Gastroesophageal sphincter (tissue), 4 donors: ENCODE measurements around the gene PDZD7. TPM values are rescaled to one million over a fixed set of nuclear protein-coding genes. Genes with fewer than 3 reads are reported as not detected.

Experiments used
- ATAC-seq: fragments of 150-250 bp; one replicate; pipeline ENCODE4 v1.9.1; 2016; ENCODE audit warnings: mild to moderate bottlenecking, moderate library complexity
- H3K27ac ChIP-seq, 4 donors: fragments of 200-600 bp; sonication (generic) in 3 of 4; 1 replicate in 3 of 4; 2 replicates in 1 of 4; pipeline ENCODE4 v1.5.1; 2016 to 2019
- H3K27me3 ChIP-seq: fragments of 200-600 bp; sonication (generic); one replicate; pipeline ENCODE4 v1.5.1; 2019
- H3K36me3 ChIP-seq, 2 donors: fragments of 200-600 bp; sonication (generic); one replicate each; pipeline ENCODE4 v1.5.1; 2019; ENCODE audit warnings: control low read depth in 1 of 2
- H3K4me1 ChIP-seq, 3 donors: fragments of 200-600 bp; sonication (generic); 1 replicate in 2 of 3; 2 replicates in 1 of 3; pipeline ENCODE4 v1.5.1; 2016 to 2019; ENCODE audit warnings: control low read depth in 2 of 3
- H3K4me3 ChIP-seq, 2 donors: fragments of 200-600 bp; sonication (generic); one replicate each; pipeline ENCODE4 v1.5.1; 2019; ENCODE audit warnings: mild to moderate bottlenecking in 1 of 2, moderate library complexity in 1 of 2
- H3K9me3 ChIP-seq, 3 donors: fragments of 200-600 bp; sonication (generic); one replicate each; pipeline ENCODE4 v1.5.1; 2017 to 2019; ENCODE audit warnings: control low read depth in 2 of 3
- CTCF ChIP-seq, 4 experiments: fragments of 200-600 bp in 2 of 4; fragments of 450-650 bp in 2 of 4; sonication (generic) in 1 of 4; IDR thresholded peaks; one replicate each; pipeline ENCODE4 v1.5.1; 2017 to 2019; ENCODE audit warnings: antibody characterized with exemption in 4 of 4, mild to moderate bottlenecking in 2 of 4, moderate library complexity in 2 of 4
- EP300 ChIP-seq: sonication (generic); formaldehyde crosslinking; IDR thresholded peaks from one replicate; pipeline ENCODE4 v1.6.1; 2017; ENCODE audit warnings: antibody characterized with exemption, mild to moderate bottlenecking
- POLR2A ChIP-seq, 2 donors: fragments of 450-650 bp; IDR thresholded peaks; one replicate each; pipeline ENCODE4 v1.6.1; 2017; ENCODE audit warnings: antibody characterized with exemption in 2 of 2, mild to moderate bottlenecking in 2 of 2, moderate library complexity in 1 of 2
- POLR2AphosphoS5 ChIP-seq: sonication (generic); formaldehyde crosslinking; IDR thresholded peaks from one replicate; pipeline ENCODE4 v1.6.1; 2017; ENCODE audit warnings: antibody characterized with exemption
- WGBS, 2 donors: methylation state at CpG; one replicate each; pipeline ENCODE4 v1.1.5; 2018; ENCODE audit warnings: low coverage in 1 of 2; 5-methylcytosine and 5-hydroxymethylcytosine counted together
- total RNA-seq, 4 donors: library from RNA; depleted of rRNA; stranded (reverse); fragments of >200 nt; gene quantifications; one replicate each; pipeline ENCODE4 v1.1.0, GENCODE V29; 2016

Gene PDZD7
- total RNA-seq, 4 donors from 2014 or later, result 0.31 to 0.54 (median 0.39) TPM; not detected in 1

GRCh38 chr10:100985336-100985735 lies 45.6 kb downstream of the PDZD7 start:
- no peak overlapping the region for H3K27ac ChIP-seq
- no peaks in the 10 kb centered on the region for H3K27me3 ChIP-seq
- 62 to 83% methylated on average over 4 to 5 of the region's 5 CpGs for WGBS, 2 donors
- TF ChIP-seq EP300 (no peak), CTCF (IDR thresholded peaks at IDR 0.05) (no peak), POLR2AphosphoS5 (no peak), POLR2A (IDR thresholded peaks at IDR 0.05) (no peak)
- no peak overlapping the region for H3K4me3 ChIP-seq
- ATAC-seq, result no peak
- no peaks in the 10 kb centered on the region for H3K9me3 ChIP-seq
- peaks cover 0 to 68% of the 10 kb centered on the region in 2 donors for H3K36me3 ChIP-seq
- H3K4me1 ChIP-seq, result peaks cover 0 to 48% (median 19%) of the 10 kb centered on the region in 3 donors

- TF ChIP-seq POLR2A (IDR thresholded peaks at IDR 0.05), result no peak
- TF ChIP-seq EP300, result no peak
- TF ChIP-seq CTCF (IDR thresholded peaks at IDR 0.05), result no peak
- TF ChIP-seq POLR2AphosphoS5, result no peak
- Histone ChIP-seq H3K27me3 (no peaks in the 10 kb centered on the region), H3K27ac (no peak overlapping the region), H3K36me3 (peaks cover 0 to 68% of the 10 kb centered on the region in 2 donors), H3K4me1 (peaks cover 0 to 42% (median 19%) of the 10 kb centered on the region in 3 donors), H3K9me3 (no peaks in the 10 kb centered on the region), H3K4me3 (no peak overlapping the region)
- no peak for ATAC-seq
- 65% methylated on average over 2 of the region's 2 CpGs; no CpG with 5 or more reads in 1 of the 2 donors for WGBS, 2 donors
Observed at GRCh38 chr10:100984672-100985177, 46.2 kb downstream of the PDZD7 start.

GRCh38 chr10:100983868-100984671 lies 46.9 kb downstream of the PDZD7 start:
- no peak overlapping the region for H3K27ac ChIP-seq
- ATAC-seq, result no peak
- no peaks in the 10 kb centered on the region for H3K9me3 ChIP-seq
- H3K36me3 ChIP-seq, result peaks cover 0 to 67% of the 10 kb centered on the region in 2 donors
- WGBS, 2 donors, result 63 to 88% methylated on average over 2 to 6 of the region's 13 CpGs
- H3K4me3 ChIP-seq, result no peak overlapping the region
- TF ChIP-seq POLR2AphosphoS5 (no peak), POLR2A (IDR thresholded peaks at IDR 0.05) (no peak), CTCF (IDR thresholded peaks at IDR 0.05) (no peak), EP300 (no peak)
- H3K27me3 ChIP-seq, result no peaks in the 10 kb centered on the region
- peaks cover 0 to 35% (median 19%) of the 10 kb centered on the region in 3 donors for H3K4me1 ChIP-seq

GRCh38 chr10:100982916-100983830 lies 47.8 kb downstream of the PDZD7 start:
- Histone ChIP-seq H3K27me3 (no peaks in the 10 kb centered on the region), H3K4me1 (peaks cover 0 to 26% (median 14%) of the 10 kb centered on the region in 3 donors), H3K27ac (no peak overlapping the region), H3K36me3 (peaks cover 0 to 74% of the 10 kb centered on the region in 2 donors), H3K4me3 (no peak overlapping the region), H3K9me3 (no peaks in the 10 kb centered on the region)
- no peak for TF ChIP-seq POLR2AphosphoS5
- no peak for TF ChIP-seq POLR2A (IDR thresholded peaks at IDR 0.05)
- TF ChIP-seq CTCF (IDR thresholded peaks at IDR 0.05), result no peak
- TF ChIP-seq EP300, result no peak
- 78% methylated on average over 5 of the region's 24 CpGs; no CpG with 5 or more reads in 1 of the 2 donors for WGBS, 2 donors
- no peak for ATAC-seq
